CD4-positive, alpha-beta T cell treated with Interleukin-17A for 4 hours (primary cell): ENCODE measurements around the gene INKA2.
A peak's percentile ranks its signal among the peaks of the same experiment; 100 is the strongest.

Source experiments
- DNase-seq: peaks from one replicate; pipeline ENCODE4 v3.0.0-alpha.2; 2020; ENCODE audit warnings: mixed read lengths

The INKA2 gene

GRCh38 chr1:111732718-111733117 is 6.5 kb downstream of the INKA2 start:
- no peak for DNase-seq

DNA sequence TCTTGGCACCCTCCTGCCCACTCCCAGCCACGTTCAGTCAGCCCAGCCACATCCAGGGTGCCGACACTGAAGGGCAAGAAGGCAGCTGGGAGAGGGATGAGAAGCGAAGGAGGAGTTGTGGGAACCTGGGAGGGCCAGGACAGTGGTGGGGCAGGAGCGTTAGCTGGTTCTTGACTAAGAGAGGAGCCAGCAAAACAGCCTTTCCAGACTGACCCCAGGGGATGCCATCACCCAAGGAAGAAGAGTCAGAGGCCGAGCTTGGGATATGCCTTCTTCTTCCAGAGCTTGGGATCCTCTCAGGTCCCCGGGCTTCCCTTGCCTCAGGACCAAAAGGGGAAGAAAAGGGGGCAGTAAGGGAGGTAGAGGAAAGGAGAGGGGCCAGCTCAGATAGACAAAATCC is 7.2 kb downstream of the INKA2 start:
- DNase-seq, result no peak

- DNase-seq, result no peak
Observed at GRCh38 chr1:111730706-111731105, 8.5 kb downstream of the INKA2 start.

- DNase-seq, result no peak
Observed at GRCh38 chr1:111729946-111730681, 9.1 kb downstream of the INKA2 start.

DNA sequence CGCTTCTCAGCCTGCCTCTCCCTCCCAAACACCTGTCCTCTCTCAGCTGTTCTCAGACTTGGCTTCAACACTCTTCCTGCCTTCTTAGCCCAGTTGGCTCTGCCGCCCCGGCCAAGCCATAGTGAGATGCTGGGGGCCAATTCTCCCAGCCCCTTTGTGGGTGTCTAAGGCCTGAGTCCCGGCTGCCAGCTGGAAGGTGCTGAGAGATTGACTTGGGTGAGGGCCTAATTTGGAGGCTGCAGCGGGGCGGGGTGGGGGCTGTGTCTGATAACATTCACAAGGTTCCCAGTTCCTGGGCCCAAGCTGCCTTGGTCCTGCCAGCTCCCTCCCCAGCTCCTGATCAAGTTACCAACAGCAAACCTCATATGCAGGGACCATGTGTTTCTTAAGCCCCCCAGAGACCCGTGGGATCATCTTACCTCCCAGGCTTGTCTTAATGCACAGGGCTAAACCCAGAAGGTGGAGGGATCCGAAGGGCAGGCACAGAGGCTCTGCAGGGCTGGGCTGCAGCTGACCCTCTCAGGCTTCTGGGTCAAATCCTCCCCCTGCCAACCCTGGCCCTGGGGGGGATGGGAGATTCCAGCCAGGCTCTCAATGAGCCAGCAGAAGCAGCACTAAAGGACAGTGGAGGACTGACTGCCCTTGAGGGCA is 9.8 kb downstream of the INKA2 start:
- DNase-seq, result no peak

DNA sequence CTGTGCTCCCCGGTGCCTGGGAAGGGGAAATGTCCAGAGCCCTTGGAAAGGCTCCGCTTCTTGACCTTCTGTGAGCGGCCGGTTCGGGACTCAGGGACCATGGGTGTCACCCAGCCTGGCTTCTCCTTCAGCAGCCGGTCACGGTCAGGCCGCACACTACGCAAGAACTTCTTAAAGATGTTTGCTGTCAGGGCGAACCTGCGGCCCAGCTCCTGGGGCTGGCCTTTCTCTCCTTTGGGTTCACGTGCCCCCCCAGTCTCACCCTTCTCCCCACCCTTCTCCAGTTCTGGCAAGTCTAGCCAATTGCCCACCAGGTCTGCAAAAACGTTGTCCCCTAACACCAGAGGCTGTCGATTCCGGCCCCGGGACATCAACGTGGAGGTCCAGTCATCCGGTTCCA is 12.1 kb downstream of the INKA2 start:
- DNase-seq, result no peak

DNA sequence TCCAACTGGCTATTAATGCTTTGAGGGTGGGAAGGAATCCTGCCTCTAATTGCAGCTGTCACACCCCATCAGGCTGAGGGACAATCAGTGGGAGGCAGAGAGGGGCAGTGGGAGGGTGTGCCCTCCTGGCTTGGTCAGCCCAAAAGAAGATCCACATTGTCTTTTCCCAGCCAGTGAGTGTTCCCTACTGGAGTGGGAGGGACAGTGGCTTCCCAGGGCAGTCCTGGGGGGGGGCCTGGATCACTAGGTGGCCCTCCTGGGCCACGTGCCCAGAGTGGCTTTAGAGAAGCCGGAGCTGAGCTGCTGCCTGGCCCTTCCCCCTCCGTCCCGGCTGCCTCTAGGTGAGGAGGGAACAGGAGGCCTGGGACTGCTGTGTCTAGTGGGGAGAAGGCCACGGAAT is 14.0 kb downstream of the INKA2 start:
- no peak for DNase-seq

GRCh38 chr1:111723871-111724270 is 15.3 kb downstream of the INKA2 start:
- no peak for DNase-seq

GRCh38 chr1:111723091-111723806 is 15.9 kb downstream of the INKA2 start:
- DNase-seq, result peak; percentile 32

DNA sequence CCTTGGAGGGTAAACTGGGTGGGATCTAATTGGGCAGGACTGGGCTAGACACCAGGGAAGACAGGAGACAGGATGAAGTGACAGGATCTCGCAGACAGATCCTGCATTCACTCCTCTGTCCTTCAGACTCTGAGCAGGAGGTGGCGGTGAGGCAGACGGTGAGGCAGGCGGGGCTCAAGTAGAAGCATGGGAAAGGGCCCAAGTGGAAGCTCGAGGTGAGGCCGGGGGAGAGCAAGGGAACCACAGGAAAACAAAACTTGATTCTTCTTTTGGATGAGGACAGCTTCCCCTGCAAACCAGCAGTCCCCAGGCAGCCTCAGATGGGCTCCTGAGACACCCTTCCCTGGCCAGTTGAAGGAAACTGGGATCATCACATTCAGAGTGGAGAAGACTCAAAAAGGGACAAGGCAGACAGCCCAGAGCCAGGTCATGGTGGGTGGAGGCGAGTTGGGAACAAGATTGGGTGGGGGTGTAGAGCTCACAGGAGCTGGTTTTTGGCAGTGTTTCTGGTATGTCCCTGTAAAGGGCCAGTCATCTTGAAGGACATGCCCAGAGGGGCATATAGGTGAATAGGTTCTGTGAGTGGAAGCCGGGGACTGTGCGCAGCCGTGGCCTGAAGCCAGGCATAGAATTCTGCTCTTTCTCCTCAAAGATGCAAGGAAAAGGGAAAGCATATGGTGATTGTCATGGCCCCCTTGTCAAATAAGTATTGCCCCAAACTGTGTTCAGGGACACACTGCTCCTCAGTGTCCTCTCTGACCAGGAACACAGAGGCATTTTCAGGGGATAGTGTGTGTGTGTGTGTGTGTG is 18.0 kb downstream of the INKA2 start:
- DNase-seq, result no peak

DNA sequence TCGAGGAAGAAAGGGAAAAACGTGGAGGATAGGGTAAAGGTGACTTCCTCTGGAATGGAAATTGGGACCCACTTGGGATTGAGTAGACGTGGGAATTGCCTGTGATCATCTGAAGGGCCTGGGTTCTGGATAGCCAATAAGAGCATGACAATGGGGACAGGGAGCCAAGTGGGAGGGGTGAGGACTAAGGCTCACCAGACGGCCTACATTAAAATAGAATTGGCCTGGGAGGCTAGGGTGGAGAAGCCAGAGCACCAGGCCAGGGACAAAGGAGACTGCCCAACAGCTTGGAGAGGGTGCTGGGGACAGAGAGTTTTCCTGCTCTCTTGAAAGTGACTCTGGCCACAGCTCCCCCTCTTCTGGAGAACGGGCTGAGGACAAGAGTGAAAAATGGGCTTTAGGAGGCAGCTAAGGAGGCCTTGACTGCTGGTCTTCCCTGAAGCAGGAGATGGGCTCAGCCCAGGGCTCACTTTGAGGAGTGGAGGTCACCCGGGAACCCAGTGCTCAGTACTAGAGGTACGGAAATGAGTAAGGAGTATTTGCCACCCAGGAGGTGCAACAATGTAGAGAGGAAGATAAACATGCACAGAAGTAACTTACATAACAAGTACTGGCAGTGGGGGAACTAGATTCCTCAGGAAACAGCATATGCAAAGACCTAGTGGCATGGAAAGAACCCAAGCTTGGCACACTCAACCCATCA is 18.8 kb downstream of the INKA2 start:
- DNase-seq, result no peak

DNA sequence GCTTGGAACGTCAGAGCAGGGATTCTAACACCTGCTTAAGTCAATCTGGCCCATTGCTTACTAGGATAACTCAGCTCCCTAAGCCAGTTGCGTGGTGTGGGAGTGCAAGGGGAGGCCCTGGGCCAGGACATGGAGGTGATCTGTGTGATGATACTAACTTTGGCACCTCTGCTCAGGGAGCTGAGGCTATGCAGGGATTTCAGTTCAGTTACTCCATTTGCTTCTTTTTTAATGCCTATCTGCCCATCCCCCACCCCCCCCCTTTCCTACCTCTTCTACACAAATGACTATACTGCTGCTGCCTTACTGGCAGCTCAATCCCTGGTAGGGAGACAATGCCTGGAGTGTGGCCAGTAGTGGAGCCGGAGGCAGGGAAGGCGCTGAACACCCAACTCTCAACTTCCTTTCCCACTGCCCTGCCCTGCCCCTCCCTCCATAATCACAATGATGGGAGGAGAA is 19.5 kb downstream of the INKA2 start:
- no peak for DNase-seq

DNA sequence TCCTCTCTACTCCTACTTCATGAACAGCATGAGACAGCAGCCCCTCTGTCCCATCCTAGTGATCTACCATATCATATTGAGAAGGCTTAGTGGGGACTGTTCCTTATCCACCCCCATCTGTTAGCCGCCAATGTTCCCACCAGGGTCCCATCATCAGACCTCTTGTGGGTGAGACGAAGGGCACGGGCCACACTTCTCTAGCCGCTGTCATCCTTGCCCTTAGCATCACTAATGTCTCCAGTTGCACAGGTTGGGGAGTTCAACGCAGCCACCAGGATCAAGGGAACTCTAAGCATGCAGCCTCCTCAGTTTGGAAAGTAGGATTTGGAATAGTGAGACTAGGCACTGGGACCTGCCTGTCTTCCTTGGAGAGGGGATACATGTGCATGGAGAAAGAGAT is 20.1 kb downstream of the INKA2 start:
- no peak for DNase-seq

DNA sequence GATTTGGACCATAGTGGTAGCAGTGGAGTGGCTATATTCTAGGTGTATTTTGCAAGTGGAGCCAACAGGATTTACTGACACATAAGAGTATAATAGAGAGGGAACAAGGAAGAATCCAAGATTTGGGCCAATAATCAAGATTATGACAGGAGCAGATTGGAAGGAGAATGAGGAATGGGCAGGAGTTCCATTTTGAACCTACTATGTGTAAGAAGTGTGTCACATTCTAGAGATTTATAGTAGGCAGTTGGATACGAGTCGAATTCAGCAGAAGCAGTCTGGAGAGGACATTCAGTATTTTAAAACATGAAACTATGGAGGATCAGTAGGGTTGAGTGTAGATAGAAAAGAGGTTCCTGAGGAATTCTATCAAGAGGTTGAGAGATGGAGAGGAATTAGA is 21.7 kb downstream of the INKA2 start:
- DNase-seq, result no peak

DNA sequence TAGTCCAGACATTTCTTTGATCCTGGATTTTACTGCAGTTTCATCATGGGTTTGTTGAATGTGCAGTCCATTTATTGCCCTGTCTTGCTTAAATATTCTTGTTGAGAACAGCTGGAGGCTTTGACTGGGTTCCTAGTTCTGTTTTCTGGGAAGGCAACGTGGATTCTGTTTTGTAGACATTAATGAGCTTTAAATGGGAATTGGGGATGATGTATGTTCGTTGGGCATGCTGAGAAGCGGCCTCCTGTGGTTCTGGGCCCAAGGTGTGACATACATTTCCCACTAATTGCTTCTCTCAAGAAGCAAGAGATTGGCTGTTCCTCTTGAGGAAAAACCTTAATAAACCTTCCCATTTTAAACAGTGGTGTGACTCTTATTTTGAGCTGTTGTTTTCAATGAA is 22.9 kb downstream of the INKA2 start:
- no peak for DNase-seq

GRCh38 chr1:111709986-111710385 is 29.2 kb downstream of the INKA2 start:
- DNase-seq, result no peak

DNA sequence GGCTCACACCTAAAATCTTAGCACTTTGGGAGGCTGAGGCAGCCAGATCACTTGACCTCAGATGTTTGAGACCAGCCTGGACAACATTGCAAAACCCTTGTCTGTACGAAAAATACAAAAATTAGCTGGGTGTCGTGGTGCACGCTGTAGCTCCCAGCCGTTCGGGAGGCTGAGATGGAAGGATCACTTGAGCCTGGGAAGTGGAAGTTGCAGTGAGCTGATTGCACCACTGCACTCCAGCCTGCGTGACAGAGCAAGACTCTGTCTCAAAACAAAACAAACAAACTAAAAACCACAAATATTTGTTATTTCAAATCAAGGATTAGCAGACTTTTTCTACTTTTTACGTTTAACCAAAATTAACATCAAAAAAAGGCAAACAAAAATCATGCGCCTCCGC is 31.3 kb downstream of the INKA2 start:
- DNase-seq, result no peak

DNA sequence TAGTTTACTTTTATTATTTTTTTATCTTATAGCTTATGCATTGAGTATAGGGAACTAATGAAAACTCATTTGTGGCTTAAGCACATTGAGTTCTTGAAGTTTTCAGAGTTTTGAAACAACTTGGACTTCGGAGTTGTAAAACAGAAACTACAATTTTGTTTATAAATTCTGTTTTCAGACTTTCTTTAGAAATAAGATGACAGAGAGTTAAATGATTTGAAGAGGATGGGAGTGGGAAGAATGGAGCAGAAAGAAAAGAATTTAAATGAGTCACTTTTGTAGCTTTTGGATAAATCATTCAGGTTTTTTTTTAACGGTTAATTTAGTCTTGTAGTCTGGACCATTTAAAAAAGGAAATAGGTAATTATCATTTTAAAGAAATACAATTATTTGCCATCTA is 32.3 kb downstream of the INKA2 start:
- DNase-seq, result no peak

DNA sequence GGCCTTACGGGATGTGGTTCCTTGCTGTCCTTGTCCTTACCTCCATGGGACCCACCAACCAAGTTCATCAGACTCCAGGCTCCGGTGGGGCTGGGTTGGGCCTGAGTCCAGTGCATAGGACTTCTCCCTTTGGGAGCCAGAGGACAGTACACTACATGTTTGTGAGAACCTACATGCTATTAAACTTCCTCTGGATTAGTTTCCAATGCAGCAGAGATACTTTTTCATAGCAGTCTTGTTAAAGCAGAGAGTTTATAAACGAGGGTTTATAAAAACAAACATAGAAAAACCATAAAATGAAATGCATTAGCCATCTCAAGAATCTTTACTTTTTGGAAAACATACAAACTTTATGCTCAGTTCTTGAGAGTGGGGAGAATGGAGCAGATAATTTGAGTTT is 33.4 kb downstream of the INKA2 start:
- DNase-seq, result no peak

GRCh38 chr1:111704776-111705175 is 34.4 kb downstream of the INKA2 start:
- DNase-seq, result no peak

- no peak for DNase-seq
Observed at GRCh38 chr1:111704240-111704639, 35.0 kb downstream of the INKA2 start.

- no peak for DNase-seq
Observed at GRCh38 chr1:111702504-111703050, 36.6 kb downstream of the INKA2 start.
